DOHH2 (cell line): Measurements from ENCODE around the gene COL19A1.

Source experiments
- CTCF ChIP-seq: fragments of 200-600 bp; sonication (generic); IDR thresholded peaks from one replicate; pipeline ENCODE4 v1.5.1; 2014; ENCODE audit warnings: antibody characterized with exemption, mild to moderate bottlenecking, low read depth, low read length; ENCODE audit not compliant: poor library complexity, severe bottlenecking
- EZH2phosphoT487 ChIP-seq: fragments of 200-600 bp; sonication (generic); IDR thresholded peaks from 2 replicates; pipeline ENCODE4 v1.6.1; 2017; ENCODE audit warnings: borderline replicate concordance, mild to moderate bottlenecking, antibody characterized with exemption, low read length, moderate library complexity, mixed read lengths

- TF ChIP-seq CTCF (no peak), EZH2phosphoT487 (no peak)
Measured at GRCh38 chr6:70180183-70180900, 314.0 kb downstream of the COL19A1 start.
